IPS DF 4.7 (cell line): ENCODE results near the gene EXOC4.

Experiments
- DNase-seq: peaks from one replicate; pipeline ENCODE4 v3.0.0-alpha.2; 2013; ENCODE audit warnings: low spot score; ENCODE audit errors: extremely low read depth

Gene EXOC4

DNA sequence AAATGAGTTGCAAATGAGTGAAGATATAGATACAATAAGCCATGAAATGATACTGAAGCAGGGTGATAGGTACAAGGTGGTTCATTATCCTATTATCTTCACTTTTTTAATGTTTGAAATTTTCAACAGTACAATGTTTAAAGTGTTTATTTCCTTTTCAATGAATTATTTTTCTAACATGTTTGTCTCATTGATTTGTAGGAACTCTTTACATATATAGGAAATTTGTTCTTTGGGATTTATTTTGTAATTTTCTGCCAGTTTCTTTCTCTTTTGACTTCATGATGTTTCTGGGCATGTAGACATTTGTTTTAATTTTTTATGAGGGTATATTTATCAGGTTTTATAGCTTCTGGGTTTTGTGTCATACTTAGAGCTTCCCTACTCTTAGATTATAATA lies 108.9 kb downstream of the EXOC4 start:
- no peak for DNase-seq

DNA sequence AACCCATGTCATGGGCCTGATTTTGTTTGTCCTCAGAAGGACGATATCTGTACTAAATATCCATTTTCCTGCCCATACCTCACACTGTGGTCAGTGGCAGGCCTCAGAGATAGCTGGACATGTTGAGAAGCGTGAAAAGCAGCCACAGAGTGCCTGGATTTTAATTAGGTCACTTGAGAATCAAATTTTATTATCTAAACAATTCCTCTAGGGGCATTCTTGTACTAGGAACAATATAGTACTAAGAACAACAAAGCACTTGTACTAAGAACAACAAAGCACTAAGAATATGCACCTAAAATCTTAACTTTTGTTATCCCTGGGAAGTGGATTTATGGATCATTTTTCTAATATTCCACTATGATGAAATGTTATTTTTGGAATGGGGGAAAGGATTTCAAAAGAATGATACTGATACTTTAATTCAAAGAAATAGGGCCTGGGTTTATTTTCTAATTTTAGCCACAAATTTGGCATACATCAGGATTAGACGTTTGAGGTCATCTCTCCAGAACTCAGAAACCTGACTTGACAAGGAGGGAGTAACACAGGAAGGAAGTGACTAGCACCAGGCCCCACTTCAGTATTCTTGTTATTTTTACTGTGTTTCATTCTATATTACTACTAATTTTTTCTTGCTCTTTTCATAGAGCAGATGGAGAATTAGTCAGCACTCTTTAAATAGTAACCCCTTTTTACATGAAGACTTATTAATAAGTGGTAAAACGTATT lies 112.2 kb downstream of the EXOC4 start:
- DNase-seq, result no peak

DNA sequence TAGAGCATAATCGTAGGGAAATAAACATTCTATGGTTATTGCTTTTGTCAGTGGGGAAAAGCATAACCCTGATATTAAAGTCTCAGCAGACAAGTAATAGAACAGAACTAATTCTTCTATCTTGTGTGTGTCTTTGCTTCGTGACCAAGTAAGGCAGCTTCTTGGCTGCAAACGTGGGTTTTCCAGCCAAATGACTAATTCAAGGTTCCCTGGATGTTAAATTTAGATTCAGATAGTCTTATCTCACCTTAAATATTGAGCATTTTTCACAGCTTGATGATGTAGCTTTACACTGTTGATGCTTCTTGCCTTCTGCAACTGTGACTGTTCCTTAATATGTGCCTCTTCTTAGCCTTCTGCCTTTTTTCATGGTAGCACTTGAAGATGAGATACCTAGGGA lies 113.0 kb downstream of the EXOC4 start:
- no peak for DNase-seq

DNA sequence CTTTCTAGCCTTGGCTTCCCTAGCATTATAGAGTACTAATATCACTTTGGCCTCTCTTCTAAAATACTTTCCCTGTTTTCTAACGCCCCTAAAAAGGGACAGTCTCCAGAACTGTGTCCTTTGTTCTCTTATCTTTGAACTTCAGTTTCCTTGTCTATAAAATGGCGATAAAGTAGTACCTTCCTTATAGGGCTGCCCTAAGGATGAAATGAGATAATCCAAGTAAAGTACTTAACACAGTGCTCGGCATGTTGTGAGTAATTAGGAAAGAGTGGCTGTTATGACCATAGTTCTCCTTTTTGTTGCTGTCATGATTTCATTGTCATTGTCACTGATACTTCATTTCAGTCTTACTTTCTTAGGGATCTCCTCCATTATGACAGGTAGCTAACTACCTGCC lies 114.7 kb downstream of the EXOC4 start:
- no peak for DNase-seq

DNA sequence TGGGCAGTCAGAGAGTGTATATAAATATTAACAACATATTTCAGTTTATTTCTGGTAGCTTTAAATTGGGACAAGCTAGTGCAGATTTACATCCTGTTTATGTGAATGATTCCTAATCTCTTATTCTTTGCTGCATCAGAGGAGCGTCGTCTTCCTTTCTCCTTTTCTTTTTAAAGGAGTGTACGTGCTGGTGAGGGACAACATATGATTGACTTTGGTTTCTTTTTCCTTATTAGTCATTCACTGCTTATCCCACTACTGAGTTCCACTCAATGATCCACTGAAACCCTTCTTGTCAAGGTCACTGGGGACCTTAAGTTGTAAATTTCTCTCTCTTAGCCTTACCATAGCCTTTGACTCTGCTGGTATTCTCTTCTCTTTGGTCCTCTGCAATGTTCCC lies 116.3 kb downstream of the EXOC4 start:
- no peak for DNase-seq

DNA sequence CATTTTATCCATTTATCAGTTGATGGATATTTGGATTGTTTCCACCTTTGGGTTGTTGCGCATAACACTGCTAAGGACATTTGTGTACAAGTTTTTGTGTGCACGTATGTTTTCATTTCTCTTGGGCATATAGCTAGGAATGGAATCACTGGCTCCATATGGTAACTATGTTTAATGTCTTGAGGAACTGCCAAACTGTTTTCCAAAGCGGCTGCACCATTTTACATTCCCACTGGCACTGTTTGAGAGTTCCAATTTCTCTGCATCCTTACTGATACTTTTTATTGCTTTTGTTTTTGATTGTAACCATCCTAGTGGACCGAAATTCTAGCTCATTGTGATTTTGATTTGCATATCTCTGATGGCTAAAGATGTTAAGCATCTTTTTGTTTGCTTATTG lies 118.7 kb downstream of the EXOC4 start:
- no peak for DNase-seq

DNA sequence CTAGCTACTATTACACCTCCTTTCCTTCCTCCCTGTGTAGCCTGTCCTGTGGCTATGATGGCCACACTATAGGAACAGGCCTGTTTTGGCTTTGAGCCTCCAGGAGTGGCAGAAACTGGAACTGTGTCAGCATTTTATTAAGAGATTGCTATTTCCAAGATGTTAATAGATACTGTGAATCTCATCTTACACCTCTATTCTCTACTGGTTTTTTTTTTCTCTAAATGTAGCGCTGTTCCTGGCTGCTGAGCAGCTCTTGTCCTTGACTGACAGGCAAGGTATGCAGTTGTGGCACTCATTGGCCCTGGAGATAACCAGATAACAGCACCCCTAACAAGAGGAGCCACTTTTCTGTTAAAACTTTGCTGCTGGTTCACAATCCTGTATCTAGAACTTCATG lies 119.5 kb downstream of the EXOC4 start:
- no peak for DNase-seq

DNA sequence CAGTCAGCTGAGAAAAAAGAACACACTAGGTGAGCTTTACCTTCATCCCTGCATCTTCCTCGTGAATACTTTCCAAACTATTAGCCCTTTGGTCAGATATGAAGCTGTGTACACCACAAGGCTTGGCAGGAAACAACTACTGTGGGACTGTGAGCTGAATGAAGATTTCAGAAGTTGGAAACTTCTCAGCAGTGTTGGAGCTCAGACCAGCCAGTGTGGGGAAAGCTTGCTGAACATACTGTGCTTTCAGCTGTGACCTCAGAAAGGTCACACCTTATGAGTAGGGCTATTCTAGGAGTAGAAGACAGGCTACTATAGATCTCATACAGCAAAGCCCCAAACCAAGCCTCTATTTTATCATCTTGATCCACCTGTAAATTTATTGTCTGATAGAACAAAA lies 123.6 kb downstream of the EXOC4 start:
- DNase-seq, result no peak

DNA sequence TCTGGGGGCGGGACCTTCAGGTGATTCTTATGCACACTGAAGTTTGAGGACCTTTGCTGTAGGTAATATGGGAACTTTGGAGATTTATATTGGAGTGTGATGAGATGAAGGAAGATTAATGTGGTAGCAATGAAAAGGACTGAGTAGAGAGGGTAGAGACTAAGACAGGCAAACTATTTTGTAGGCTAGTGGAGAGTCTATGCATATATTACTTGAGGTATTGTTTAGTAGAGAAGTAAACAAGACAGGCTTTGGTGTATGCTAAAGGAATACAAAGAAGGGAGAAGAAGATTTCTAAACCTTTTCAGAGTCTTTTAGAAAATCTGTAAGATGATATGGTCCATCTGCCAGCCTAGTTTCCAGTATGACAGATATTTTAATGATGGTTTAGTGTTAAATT lies 129.1 kb downstream of the EXOC4 start:
- no peak for DNase-seq

DNA sequence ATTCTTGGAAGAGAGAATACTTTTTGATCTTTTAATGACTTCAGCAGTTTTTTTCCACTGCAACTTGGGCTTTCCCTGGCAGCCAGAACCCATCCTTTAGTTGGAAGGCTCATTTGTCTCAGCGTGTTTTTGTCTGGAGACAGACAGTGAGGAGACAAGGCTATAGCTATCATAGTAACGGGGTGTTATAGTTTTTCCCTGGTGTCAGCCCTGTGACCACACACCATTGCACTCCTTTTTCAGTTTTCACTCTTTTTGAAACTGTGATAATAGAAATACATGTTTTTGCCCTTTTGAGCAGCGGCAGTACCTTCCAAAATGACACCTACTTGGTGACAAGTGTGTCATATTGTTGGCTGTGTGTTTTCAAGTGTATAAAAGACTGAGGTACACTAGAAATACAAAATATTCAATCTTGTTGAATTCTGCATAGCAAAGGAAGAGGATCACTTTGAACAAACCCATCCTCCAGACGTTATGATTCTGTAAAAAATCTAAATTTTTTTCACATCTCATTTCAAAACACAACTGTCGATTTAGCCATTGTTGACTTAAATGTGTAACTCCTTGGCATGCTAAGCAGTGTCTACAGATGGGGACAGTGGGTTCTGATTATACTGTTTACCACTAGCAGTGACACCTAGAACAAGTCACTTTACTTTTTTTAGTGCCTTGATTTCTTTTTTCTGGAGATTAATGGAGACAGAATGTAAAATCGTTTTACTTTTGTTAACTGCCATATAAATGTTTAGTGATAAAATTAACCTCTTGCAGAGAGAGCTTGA lies 130.1 kb downstream of the EXOC4 start:
- DNase-seq, result no peak

DNA sequence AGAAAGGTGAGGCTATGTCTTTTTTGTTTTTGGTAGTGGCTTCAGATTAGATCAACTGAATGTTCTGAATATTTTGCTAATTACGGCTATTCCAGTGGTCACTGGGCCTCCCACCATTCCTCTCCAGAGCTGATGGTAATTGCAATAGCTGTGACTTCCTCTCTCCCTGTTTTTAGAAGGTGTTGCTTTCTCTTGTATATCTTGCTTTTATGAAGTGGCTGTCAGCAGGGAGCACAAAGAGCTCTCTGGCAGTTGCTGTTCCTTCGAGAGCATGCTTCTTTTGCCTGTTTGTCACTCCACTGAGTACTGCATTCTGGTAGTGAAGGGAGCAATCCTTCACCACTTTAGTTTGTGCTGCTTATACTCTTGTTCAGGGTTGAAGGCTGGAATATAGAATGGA lies 133.3 kb downstream of the EXOC4 start:
- peak; percentile 51 for DNase-seq

DNA sequence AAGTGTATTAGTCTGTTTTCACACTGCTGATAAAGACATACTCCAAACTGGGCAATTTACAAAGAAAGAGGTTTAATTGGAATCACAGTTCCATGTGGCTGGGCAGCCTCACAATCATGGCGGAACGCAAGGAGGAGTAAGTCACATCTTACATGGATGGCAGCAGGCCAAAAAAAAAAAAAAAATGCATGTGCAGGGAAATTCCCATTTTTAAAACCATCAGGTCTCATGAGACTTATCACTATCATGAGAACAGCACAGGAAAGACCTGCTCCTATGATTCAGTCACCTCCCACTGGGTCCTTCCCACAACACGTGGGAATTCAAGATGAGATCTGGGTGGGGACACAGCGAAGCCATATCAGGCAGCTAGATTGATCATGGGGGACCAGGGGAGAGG lies 136.8 kb downstream of the EXOC4 start:
- no peak for DNase-seq

DNA sequence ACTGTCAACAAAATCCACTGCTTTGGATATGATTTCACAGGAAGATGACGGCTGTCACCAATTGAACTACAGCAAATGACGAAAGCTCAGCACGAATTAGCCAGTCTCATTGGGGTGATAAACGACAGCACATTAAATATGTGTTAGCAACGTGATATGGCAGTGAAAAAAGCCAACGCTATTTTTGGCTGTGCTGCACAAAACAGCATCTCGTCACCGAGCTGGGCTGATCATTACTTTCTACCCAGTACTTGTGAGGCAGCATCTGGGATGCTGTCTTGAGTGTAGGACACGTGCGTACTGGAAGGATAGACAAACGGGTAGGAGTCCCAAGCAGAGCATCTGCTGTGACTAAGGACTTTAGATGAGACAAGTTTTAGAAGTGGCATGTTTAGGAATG lies 138.3 kb downstream of the EXOC4 start:
- DNase-seq, result no peak

DNA sequence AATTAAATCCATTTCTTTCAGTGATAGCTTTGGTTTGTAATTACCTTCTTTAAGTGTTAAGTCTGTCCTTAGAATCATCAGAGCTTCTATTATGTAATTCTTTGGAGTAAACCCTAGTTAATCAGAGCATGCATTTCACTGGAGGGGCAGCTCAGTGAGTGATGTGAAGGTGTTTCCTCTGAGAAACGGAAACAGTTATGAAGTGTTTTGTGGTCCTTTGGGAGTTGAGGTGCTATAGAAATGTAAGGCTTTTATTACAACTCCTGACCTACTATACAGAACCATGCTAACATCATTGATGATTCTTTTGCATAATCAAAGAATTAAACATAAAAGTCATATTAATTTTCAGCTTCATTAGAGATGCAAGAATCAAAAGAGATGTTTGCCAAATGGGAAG lies 141.5 kb downstream of the EXOC4 start:
- no peak for DNase-seq

DNA sequence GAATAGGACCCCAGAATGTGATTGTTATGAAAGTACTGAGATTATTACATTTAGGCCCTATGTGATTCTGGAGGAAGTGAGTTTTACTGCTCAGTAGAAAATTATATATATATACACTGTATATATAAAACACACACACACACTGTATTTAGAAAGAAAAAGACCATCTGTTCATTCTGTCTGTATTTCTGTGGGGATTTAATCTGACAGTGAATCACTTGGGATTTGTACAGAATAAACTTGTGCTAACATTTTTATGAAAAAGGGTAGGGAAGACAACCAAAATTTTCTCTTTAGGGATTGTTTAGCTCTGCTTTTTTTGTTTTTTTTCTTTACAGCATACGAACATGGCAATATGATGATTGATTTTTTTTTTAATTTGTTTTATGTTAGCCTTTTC lies 142.7 kb downstream of the EXOC4 start:
- DNase-seq, result no peak

DNA sequence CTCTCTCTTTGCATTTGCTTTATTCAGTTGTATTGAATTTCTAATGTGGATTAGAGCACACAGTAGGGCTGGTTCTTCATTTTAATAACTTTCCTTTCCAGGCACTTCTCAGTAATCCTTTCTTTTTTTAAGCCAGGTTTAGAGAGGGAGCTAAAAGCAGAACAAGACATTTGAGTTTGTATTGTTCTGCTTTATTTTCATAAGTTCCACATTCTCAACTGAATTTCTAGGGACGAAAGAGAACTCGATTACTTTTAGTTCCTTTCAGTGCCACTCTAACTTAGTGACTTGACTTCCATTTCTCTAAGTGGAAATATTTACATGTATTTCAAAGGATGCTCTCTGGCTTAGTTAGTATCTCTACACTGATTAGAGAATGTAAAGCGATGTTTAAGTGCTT lies 145.6 kb downstream of the EXOC4 start:
- no peak for DNase-seq

DNA sequence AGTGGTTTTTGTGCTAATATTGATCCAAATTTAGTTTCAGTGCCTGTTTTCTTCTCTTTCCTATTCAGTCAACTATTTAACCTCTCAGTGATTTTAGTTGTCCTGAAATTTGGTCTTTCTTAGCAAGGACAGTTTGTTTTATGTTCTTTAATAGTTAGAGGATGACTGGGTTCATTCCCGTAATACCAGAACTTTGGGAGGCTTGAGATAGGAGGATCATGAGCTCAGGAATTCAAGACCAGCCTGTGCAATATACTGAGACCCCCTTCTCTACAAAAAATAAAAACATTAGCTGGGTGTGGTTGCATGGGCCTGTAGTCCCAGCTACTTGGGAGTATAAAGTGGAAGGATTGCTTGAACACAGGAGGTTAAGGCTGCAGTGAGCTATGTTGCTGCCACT lies 148.3 kb downstream of the EXOC4 start:
- DNase-seq, result no peak

DNA sequence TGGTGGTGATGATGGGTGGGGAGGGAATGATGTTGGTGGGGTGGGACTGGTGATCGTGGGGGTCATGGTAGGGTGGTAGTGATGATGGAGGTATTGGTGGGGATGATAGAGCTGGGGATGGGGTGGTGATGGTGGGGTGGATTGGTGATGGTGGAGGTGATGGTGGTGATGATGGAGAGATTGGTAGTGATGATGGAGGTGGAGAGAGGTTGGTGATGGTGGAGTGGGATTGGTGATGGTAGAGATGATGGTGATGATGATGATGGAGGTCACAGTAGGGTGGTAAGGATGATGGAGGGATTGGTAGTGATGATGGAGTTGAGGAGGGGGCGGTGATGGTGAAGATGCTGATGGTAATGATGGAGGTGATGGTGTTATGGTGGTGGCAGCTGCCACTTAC lies 155.3 kb downstream of the EXOC4 start:
- no peak for DNase-seq

DNA sequence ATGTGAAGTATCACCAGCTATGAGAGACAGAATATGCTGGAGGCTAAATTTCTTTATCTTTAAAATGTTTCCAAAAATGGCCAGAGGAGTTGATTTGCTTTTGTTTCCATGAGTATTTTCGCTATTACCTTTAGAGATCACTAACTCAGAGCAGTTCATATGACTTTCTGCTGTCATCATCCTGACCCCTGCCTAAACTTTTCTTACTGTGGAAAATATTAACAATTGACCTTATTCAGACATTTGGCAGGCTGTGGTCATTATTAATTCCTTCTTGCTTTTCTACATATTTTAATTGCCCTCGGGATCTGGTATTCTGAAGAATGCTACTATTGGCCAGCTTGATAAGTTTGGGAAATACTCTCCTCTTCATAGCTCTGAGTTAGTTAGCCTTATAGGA lies 156.5 kb downstream of the EXOC4 start:
- no peak for DNase-seq

DNA sequence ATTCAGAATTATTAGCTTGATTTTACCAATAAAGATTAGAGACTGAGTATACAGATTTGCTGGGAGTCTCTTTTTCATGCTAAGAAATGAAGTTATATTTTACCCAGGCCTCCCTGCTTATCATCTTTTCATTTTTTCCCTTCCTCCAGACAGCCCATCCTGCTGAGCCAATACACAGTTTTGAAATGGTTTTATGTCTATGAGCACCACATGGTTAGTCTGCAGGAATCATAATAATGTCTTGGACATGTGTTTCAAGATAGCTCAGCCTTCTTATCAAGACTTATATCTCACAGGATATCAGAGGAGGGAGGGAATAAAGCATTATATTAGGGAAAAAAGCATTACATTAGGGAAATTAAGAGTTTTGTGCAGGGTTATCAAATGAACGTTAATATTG lies 157.1 kb downstream of the EXOC4 start:
- DNase-seq, result no peak

DNA sequence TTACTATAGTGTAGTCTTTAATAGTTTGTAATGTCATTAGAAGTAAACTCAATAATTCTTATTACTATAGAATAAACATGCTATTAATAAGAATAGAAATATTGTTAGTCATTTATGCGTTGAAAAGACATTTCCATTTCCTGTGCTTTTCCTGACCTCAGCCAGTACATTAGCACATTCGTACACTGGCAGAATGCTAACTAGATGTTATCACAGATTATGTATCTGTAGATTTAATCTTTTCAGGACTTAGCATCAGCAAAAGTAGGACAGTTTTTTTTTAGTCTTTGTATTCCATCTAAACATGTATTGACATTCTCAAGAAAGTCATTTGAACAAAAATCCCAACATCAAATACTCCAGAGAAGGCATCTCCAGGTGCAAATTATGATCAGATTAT lies 158.5 kb downstream of the EXOC4 start:
- DNase-seq, result no peak

DNA sequence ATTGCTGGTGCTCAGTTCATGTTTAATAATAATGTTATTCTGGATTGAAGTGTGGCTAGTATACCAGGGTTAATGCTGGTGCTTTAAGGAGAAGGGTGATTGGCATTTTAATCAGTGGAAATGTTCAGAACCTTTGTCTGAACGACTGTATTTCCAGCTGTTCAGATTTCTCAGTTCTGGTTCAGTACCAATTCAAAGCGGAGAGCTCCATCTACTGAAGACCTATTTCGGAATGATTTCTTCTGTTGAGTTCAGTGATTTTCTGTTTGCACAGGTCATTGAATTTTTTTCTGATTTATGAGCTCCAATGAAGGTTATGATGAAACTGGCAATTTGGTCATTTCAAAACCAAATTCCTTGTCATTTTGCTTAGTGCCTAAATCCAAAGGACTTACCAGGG lies 160.1 kb downstream of the EXOC4 start:
- no peak for DNase-seq

DNA sequence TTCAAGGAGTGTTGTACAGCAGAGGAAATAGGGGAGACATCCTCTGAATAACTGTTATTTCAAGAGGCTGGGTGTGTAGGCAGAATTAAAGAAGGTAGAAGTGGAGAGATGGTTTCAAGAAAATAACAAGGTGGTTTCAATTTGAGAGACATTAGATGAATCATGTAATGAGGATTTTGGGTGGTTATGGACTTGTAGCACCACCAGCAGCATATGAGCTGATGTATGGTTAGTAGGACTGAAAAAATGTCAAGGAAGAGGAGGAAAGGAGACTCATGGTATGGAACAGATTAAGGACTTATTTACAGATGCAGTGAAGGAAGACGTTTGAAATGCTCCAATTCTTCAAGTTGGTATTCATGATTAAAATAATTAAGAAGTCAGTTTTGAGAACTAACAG lies 166.2 kb downstream of the EXOC4 start:
- no peak for DNase-seq
